Endodermal cell (in vitro differentiated cells): ENCODE measurements around the gene GPX1. TPM values are rescaled to one million over a fixed set of nuclear protein-coding genes. Genes with fewer than 3 reads are reported as not detected.
"Not testable (repeated sequence)": the region's sequence is repeated elsewhere in the genome, so short reads cannot be mapped to it uniquely, and the experiment has no call there.

Source experiments
- DNase-seq: peaks from one replicate; pipeline ENCODE4 v3.0.0-alpha.2; 2017
- H3K27ac ChIP-seq: 2 replicates; pipeline ENCODE4 v1.5.1; 2013; ENCODE audit warnings: mild to moderate bottlenecking, low read depth, low read length, moderate library complexity
- H3K27me3 ChIP-seq: 2 replicates; pipeline ENCODE4 v1.6.1; 2013; ENCODE audit warnings: mild to moderate bottlenecking, low read length, moderate library complexity; ENCODE audit not compliant: insufficient read depth, control insufficient read depth, poor library complexity, severe bottlenecking
- H3K36me3 ChIP-seq: 2 replicates; pipeline ENCODE4 v1.7.0; 2013; ENCODE audit warnings: mild to moderate bottlenecking, low read length, moderate library complexity; ENCODE audit not compliant: control insufficient read depth, insufficient read depth
- H3K4me1 ChIP-seq: one replicate; pipeline ENCODE4 v1.7.0; 2013; ENCODE audit warnings: low read length; ENCODE audit not compliant: control insufficient read depth, insufficient read depth
- H3K4me3 ChIP-seq: 2 replicates; pipeline ENCODE4 v1.5.1; 2013; ENCODE audit warnings: mild to moderate bottlenecking, low read length, moderate library complexity
- H3K9ac ChIP-seq: 2 replicates; pipeline ENCODE4 v1.6.1; 2013; ENCODE audit warnings: mild to moderate bottlenecking, low read length, moderate library complexity; ENCODE audit not compliant: poor library complexity, severe bottlenecking; ENCODE audit errors: extremely low read depth
- H3K9me3 ChIP-seq: 2 replicates; pipeline ENCODE4 v1.6.1; 2013; ENCODE audit warnings: mild to moderate bottlenecking, low read length, moderate library complexity; ENCODE audit not compliant: control insufficient read depth
- H3K27ac Mint-ChIP-seq: 2 replicates; pipeline ENCODE4 v1.8.0; 2020; ENCODE audit warnings: mixed read lengths
- H3K27me3 Mint-ChIP-seq: 2 replicates; pipeline ENCODE4 v1.8.0; 2021; ENCODE audit warnings: mild to moderate bottlenecking, mixed read lengths; ENCODE audit not compliant: insufficient read depth
- H3K36me3 Mint-ChIP-seq: 2 replicates; pipeline ENCODE4 v1.8.0; 2020; ENCODE audit warnings: low read depth, mixed read lengths
- H3K4me1 Mint-ChIP-seq: 2 replicates; pipeline ENCODE4 v1.8.0; 2020; ENCODE audit warnings: mixed read lengths
- H3K4me3 Mint-ChIP-seq: 2 replicates; pipeline ENCODE4 v1.8.0; 2020; ENCODE audit warnings: mild to moderate bottlenecking, moderate library complexity, mixed read lengths
- H3K9me3 Mint-ChIP-seq: 2 replicates; pipeline ENCODE4 v1.8.0; 2020; ENCODE audit warnings: mild to moderate bottlenecking, mixed read lengths
- WGBS, 2 experiments: methylation state at CpG; one replicate each; pipeline versions ENCODE4 v1.1.5 to v1.1.7; 2013; ENCODE audit warnings: missing lambda C conversion rate in 2 of 2, mixed read lengths in 1 of 2; ENCODE audit not compliant: insufficient coverage in 1 of 2, insufficient read length in 1 of 2; 5-methylcytosine and 5-hydroxymethylcytosine counted together
- total RNA-seq, 2 donors: library from RNA; stranded (reverse); fragmentation: NEBNext Ultra II Directional in 1 of 2; extraction: Animal tissue kit (Norgen Biotek cat#: 25700) in 1 of 2; gene quantifications; 2 replicates in 1 of 2; 3 replicates in 1 of 2; pipeline ENCODE4 v1.2.1, GENCODE V29; 2021
- TF ChIP-seq, protein P1 (sequence below): fragments of 200-600 bp; sonication (generic); conservative IDR thresholded peaks from 2 replicates; pipeline ENCODE4 v1.5.0; 2021; ENCODE audit warnings: antibody characterized with exemption, mild to moderate bottlenecking

GPX1 gene
- total RNA-seq, 2 donors from 2014 or later, result 178 to 195 TPM

DNA sequence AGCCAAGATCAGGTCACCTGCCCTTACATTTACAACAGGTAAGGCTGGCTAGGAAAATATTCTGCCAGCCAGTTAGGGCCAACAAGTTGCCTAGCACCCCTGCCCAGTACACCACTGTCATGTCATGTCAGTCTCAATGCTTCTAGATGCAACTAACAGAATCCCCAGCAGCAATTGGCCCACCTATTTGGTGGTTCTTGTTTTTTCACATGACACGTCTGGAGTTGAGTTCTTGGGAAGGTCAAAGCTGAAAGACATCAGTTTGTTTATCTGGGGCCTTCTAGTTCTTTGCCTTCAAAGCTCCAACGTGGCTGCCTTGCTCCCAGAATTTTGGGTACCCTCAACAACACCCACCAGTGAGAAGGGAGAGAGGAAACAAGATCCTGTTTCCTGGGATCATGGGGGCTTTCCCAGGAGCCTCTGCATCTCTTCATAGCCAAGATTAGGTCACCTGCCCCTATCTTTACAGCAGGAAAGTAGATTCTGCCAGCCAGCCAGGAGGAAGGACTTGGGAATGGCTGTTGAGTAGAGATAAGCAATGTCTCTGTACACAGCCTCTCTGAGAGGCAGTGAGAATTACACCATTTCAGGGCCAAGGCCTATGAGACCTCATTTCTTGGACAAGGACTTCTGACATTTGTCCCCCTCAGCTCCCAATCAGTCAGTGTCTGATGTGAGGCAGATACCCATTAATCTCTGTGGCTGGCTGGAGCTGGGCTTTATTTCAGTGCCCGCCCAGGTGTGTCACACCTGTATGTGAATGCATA is 8.6 kb downstream of the GPX1 start:
- Histone ChIP-seq H3K27ac (no peak overlapping the region), H3K4me1 (peaks cover 5% of the 10 kb centered on the region), H3K4me3 (no peak overlapping the region), H3K27me3 (no peaks in the 10 kb centered on the region), H3K36me3 (no peaks in the 10 kb centered on the region), H3K9me3 (no peaks in the 10 kb centered on the region), H3K9ac (no peak overlapping the region)
- TF ChIP-seq, protein P1, sequence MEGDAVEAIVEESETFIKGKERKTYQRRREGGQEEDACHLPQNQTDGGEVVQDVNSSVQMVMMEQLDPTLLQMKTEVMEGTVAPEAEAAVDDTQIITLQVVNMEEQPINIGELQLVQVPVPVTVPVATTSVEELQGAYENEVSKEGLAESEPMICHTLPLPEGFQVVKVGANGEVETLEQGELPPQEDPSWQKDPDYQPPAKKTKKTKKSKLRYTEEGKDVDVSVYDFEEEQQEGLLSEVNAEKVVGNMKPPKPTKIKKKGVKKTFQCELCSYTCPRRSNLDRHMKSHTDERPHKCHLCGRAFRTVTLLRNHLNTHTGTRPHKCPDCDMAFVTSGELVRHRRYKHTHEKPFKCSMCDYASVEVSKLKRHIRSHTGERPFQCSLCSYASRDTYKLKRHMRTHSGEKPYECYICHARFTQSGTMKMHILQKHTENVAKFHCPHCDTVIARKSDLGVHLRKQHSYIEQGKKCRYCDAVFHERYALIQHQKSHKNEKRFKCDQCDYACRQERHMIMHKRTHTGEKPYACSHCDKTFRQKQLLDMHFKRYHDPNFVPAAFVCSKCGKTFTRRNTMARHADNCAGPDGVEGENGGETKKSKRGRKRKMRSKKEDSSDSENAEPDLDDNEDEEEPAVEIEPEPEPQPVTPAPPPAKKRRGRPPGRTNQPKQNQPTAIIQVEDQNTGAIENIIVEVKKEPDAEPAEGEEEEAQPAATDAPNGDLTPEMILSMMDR, result no peak
- Mint-ChIP-seq H3K27me3 (no peaks in the 10 kb centered on the region), H3K27ac (no peak overlapping the region), H3K9me3 (peaks cover 5% of the 10 kb centered on the region), H3K4me3 (no peak overlapping the region), H3K4me1 (peaks cover 6% of the 10 kb centered on the region), H3K36me3 (peaks cover 3% of the 10 kb centered on the region)
- no peak for DNase-seq
- WGBS, 2 experiments, result 78 to 84% methylated on average over 2 to 3 of the region's 3 CpGs

DNA sequence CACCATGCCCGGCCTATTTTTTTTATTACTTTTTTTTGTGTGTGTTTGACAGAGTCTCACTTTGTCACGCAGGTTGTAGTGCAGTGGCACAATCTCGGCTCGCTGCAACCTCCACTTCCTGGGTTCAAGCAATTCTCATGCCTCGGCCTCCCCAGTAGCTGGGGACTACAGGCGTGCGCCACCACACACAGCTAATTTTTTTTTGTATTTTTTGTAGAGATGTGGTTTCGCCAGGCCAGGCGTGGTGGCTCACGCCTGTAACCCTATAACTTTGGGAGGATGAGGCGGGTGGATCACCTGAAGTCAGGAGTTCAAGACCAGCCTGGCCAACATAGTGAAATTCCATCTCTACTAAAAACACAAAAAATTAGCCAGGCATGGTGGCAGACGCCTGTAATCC is 9.8 kb downstream of the GPX1 start:
- not testable (repeated sequence) for H3K27ac Mint-ChIP-seq, H3K4me1 Mint-ChIP-seq, DNase-seq, H3K27me3 Mint-ChIP-seq, H3K27ac ChIP-seq, H3K9me3 ChIP-seq, H3K9me3 Mint-ChIP-seq, H3K9ac ChIP-seq, H3K4me3 ChIP-seq, H3K4me3 Mint-ChIP-seq, H3K4me1 ChIP-seq, H3K27me3 ChIP-seq, H3K36me3 ChIP-seq, H3K36me3 Mint-ChIP-seq
- WGBS, 2 experiments, result 90% methylated on average over 4 to 12 of the region's 12 CpGs

DNA sequence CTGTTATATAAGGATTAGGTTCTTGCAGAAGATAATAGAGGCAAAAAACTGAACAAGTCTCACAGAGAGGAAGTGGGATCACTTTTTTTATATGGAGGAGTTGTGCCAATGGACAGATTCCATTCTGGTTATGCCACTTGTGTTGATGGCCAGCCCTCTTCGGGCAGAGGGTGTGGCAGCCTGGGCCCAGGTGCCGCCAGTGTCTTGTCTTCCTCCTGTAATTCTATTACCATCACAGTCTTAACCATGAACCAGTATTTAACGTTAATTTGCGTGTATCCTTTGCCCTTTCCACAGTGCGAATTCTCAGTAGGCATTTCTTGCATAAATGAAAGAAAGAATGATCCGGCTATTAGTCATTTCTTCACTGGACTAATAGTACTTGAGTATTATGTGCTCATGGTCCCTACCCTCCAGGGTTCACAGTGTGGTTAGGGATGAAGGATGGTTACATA is 11.3 kb downstream of the GPX1 start:
- no peak overlapping the region for H3K4me3 Mint-ChIP-seq
- WGBS, 2 experiments, result 88 to 93% methylated on average over 6 of the region's 6 CpGs
- Histone ChIP-seq H3K4me3 (no peak overlapping the region), H3K36me3 (no peaks in the 10 kb centered on the region), H3K9ac (no peak overlapping the region), H3K27ac (no peak overlapping the region), H3K4me1 (peaks cover 5% of the 10 kb centered on the region), H3K27me3 (no peaks in the 10 kb centered on the region), H3K9me3 (no peaks in the 10 kb centered on the region)
- H3K36me3 Mint-ChIP-seq, result no peaks in the 10 kb centered on the region
- H3K27ac Mint-ChIP-seq, result no peak overlapping the region
- no peaks in the 10 kb centered on the region for H3K9me3 Mint-ChIP-seq
- TF ChIP-seq, protein P1, result no peak
- H3K27me3 Mint-ChIP-seq, result no peaks in the 10 kb centered on the region
- no peak for DNase-seq
- H3K4me1 Mint-ChIP-seq, result peaks cover 3% of the 10 kb centered on the region
